CD4-positive, alpha-beta T cell (primary cell): Measurements from ENCODE around the gene AHNAK2. TPM values are rescaled to one million over a fixed set of nuclear protein-coding genes. Genes with fewer than 3 reads are reported as not detected.

ENCODE experiments used
- ATAC-seq: fragments of 200-7000 bp; cut with Tn5 transposase; one replicate; pipeline ENCODE4 v1.10.0; 2022; ENCODE audit warnings: mild to moderate bottlenecking; ENCODE audit not compliant: poor library complexity
- CTCF ChIA-PET: fragments of 350-600 bp; sonication (Branson Sonifier 250); formaldehyde crosslinking; loops from one replicate; lab custom pipeline; 2021; ENCODE audit warnings: antibody characterized with exemption, inconsistent platforms; lab: Charles Lee
- POLR2A ChIA-PET: fragments of 350-600 bp; sonication (Branson Sonifier 250); formaldehyde crosslinking; loops from one replicate; lab custom pipeline; 2021; ENCODE audit warnings: antibody characterized with exemption, inconsistent platforms; lab: Charles Lee
- DNase-seq, 14 experiments: peaks; one replicate each; pipeline ENCODE4 v3.0.0-alpha.2; 2013 to 2020; ENCODE audit warnings: mixed read lengths in 2 of 14
- H3K27ac ChIP-seq, 2 donors: one replicate each; pipeline versions ENCODE4 v1.5.1 to v1.7.0; 2013; ENCODE audit warnings: low read length in 2 of 2, low read depth in 1 of 2, mild to moderate bottlenecking in 1 of 2
- H3K27me3 ChIP-seq, 2 experiments: 1 replicate in 1 of 2; 2 replicates in 1 of 2; pipeline versions ENCODE4 v1.6.1 to v1.7.0; 2013; ENCODE audit warnings: low read length in 2 of 2, control low read depth in 1 of 2, mild to moderate bottlenecking in 1 of 2, moderate library complexity in 1 of 2; ENCODE audit not compliant: insufficient read depth in 2 of 2, control insufficient read depth in 1 of 2
- H3K36me3 ChIP-seq: one replicate; pipeline ENCODE4 v1.6.1; 2013; ENCODE audit warnings: low read length, control low read depth; ENCODE audit not compliant: insufficient read depth
- H3K4me1 ChIP-seq: one replicate; pipeline ENCODE4 v1.6.1; 2013; ENCODE audit warnings: low read length, control low read depth; ENCODE audit not compliant: insufficient read depth
- H3K4me3 ChIP-seq: one replicate; pipeline ENCODE4 v1.5.1; 2013; ENCODE audit warnings: mild to moderate bottlenecking, low read length, moderate library complexity
- H3K9me3 ChIP-seq, 2 experiments: 1 replicate in 1 of 2; 2 replicates in 1 of 2; pipeline versions ENCODE4 v1.6.1 to v1.7.0; 2013; ENCODE audit warnings: low read length in 2 of 2, mild to moderate bottlenecking in 2 of 2, control low read depth in 1 of 2, moderate library complexity in 1 of 2; ENCODE audit not compliant: control insufficient read depth in 1 of 2, insufficient read depth in 1 of 2
- H3K27ac Mint-ChIP-seq: one replicate; pipeline ENCODE4 v1.8.0; 2020; ENCODE audit warnings: mixed read lengths
- H3K27me3 Mint-ChIP-seq: one replicate; pipeline ENCODE4 v1.8.0; 2021; ENCODE audit warnings: mixed read lengths
- H3K36me3 Mint-ChIP-seq: one replicate; pipeline ENCODE4 v1.8.0; 2021; ENCODE audit warnings: low read depth, mixed read lengths
- H3K4me1 Mint-ChIP-seq: one replicate; pipeline ENCODE4 v1.8.0; 2021; ENCODE audit warnings: low read depth, mixed read lengths
- H3K4me3 Mint-ChIP-seq: one replicate; pipeline ENCODE4 v1.8.0; 2020; ENCODE audit warnings: mild to moderate bottlenecking, mixed read lengths
- H3K9me3 Mint-ChIP-seq: one replicate; pipeline ENCODE4 v1.8.0; 2020; ENCODE audit warnings: mixed read lengths
- CTCF ChIP-seq: fragments of 200-600 bp; IDR thresholded peaks from one replicate; pipeline ENCODE4 v1.8.0; 2022; ENCODE audit warnings: antibody characterized with exemption, mild to moderate bottlenecking
- intact Hi-C, 2 experiments: fragments of 100-400 bp; cut with DNase I in 1 of 2; cut with micrococcal nuclease in 1 of 2; formaldehyde crosslinking; loops; one replicate each; pipeline versions ENCODE4 v1.15.1 to v1.9.0; 2023 to 2025; cut with DNase I, micrococcal nuclease
- total RNA-seq, 174 experiments: library from RNA in 2 of 174; stranded (reverse) in 2 of 174; gene quantifications; one replicate each; pipeline ENCODE4 v1.2.3 and lab custom pipeline; 2021 to 2026

The AHNAK2 gene
- total RNA-seq, 2 experiments from 2014 or later = 0.05 TPM; not detected in 1

GRCh38 chr14:104970231-104971068 is 7.7 kb downstream of the AHNAK2 start:
- intact Hi-C loops = no loop called here
- CTCF ChIA-PET = no interaction called here
- POLR2A ChIA-PET = no interaction called here

GRCh38 chr14:104969741-104970230 is 8.4 kb downstream of the AHNAK2 start:
- H3K27ac ChIP-seq = no peak overlapping the region
- no peak overlapping the region for H3K4me3 ChIP-seq
- H3K4me3 Mint-ChIP-seq = no peak overlapping the region
- H3K27me3 Mint-ChIP-seq = peaks cover 15% of the 10 kb centered on the region
- no peaks in the 10 kb centered on the region for H3K36me3 Mint-ChIP-seq
- CTCF ChIA-PET = no interaction called here
- no peaks in the 10 kb centered on the region for H3K4me1 Mint-ChIP-seq
- intact Hi-C loops = no loop called here
- H3K9me3 Mint-ChIP-seq = no peaks in the 10 kb centered on the region
- POLR2A ChIA-PET = no interaction called here
- DNase-seq = peak in 2 of 14 experiments; percentile 1 to 13
- peaks cover 0 to 20% of the 10 kb centered on the region in 2 experiments for H3K9me3 ChIP-seq
- H3K27me3 ChIP-seq = peaks cover 15 to 36% of the 10 kb centered on the region in 2 experiments
- no peak for ATAC-seq
- no peak for TF ChIP-seq CTCF
- no peaks in the 10 kb centered on the region for H3K36me3 ChIP-seq
- H3K4me1 ChIP-seq = peaks cover 6% of the 10 kb centered on the region
- H3K27ac Mint-ChIP-seq = no peak overlapping the region

More at GRCh38 chr14:104970231-104971068, 7.7 kb downstream of the AHNAK2 start:
- Histone ChIP-seq H3K4me1 (peaks cover 7% of the 10 kb centered on the region), H3K27ac (no peak overlapping the region), H3K4me3 (no peak overlapping the region), H3K9me3 (peaks cover 0 to 20% of the 10 kb centered on the region in 2 experiments), H3K36me3 (no peaks in the 10 kb centered on the region), H3K27me3 (peaks cover 15 to 40% of the 10 kb centered on the region in 2 experiments)
- H3K4me3 Mint-ChIP-seq = no peak overlapping the region
- H3K27me3 Mint-ChIP-seq = peaks cover 15% of the 10 kb centered on the region
- no peaks in the 10 kb centered on the region for H3K4me1 Mint-ChIP-seq
- DNase-seq (peak in 1 of 14 experiments; percentile 23), ATAC-seq (no peak)
- H3K27ac Mint-ChIP-seq = no peak overlapping the region
- TF ChIP-seq CTCF = no peak
- H3K36me3 Mint-ChIP-seq = no peaks in the 10 kb centered on the region
- H3K9me3 Mint-ChIP-seq = no peaks in the 10 kb centered on the region

- CTCF ChIA-PET = no interaction called here
Measured at GRCh38 chr14:104968541-104969401, 9.4 kb downstream of the AHNAK2 start.

More at GRCh38 chr14:104968541-104969401, 9.4 kb downstream of the AHNAK2 start:
- intact Hi-C loops = no loop called here
- Mint-ChIP-seq H3K4me1 (no peaks in the 10 kb centered on the region), H3K4me3 (no peak overlapping the region), H3K36me3 (no peaks in the 10 kb centered on the region), H3K9me3 (no peaks in the 10 kb centered on the region), H3K27ac (no peak overlapping the region), H3K27me3 (peaks cover 10% of the 10 kb centered on the region)
- DNase-seq (peak in 2 of 14 experiments; percentile 1 to 17), ATAC-seq (no peak)
- H3K4me3 ChIP-seq = no peak overlapping the region
- H3K4me1 ChIP-seq = peaks cover 6% of the 10 kb centered on the region
- H3K27ac ChIP-seq = no peak overlapping the region
- no peak for TF ChIP-seq CTCF
- H3K36me3 ChIP-seq = no peaks in the 10 kb centered on the region
- POLR2A ChIA-PET = no interaction called here
- H3K9me3 ChIP-seq = peaks cover 0 to 20% of the 10 kb centered on the region in 2 experiments
- peaks cover 15 to 36% of the 10 kb centered on the region in 2 experiments for H3K27me3 ChIP-seq
